HPDE6-E6E7 (cell line): ENCODE measurements around the gene CNKSR1.

Experiments
- DNase-seq: peaks from one replicate; pipeline ENCODE4 v3.0.0; 2011; ENCODE audit warnings: missing footprints; ENCODE audit errors: extremely low spot score

The CNKSR1 gene, protein sequence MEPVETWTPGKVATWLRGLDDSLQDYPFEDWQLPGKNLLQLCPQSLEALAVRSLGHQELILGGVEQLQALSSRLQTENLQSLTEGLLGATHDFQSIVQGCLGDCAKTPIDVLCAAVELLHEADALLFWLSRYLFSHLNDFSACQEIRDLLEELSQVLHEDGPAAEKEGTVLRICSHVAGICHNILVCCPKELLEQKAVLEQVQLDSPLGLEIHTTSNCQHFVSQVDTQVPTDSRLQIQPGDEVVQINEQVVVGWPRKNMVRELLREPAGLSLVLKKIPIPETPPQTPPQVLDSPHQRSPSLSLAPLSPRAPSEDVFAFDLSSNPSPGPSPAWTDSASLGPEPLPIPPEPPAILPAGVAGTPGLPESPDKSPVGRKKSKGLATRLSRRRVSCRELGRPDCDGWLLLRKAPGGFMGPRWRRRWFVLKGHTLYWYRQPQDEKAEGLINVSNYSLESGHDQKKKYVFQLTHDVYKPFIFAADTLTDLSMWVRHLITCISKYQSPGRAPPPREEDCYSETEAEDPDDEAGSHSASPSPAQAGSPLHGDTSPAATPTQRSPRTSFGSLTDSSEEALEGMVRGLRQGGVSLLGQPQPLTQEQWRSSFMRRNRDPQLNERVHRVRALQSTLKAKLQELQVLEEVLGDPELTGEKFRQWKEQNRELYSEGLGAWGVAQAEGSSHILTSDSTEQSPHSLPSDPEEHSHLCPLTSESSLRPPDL

DNA sequence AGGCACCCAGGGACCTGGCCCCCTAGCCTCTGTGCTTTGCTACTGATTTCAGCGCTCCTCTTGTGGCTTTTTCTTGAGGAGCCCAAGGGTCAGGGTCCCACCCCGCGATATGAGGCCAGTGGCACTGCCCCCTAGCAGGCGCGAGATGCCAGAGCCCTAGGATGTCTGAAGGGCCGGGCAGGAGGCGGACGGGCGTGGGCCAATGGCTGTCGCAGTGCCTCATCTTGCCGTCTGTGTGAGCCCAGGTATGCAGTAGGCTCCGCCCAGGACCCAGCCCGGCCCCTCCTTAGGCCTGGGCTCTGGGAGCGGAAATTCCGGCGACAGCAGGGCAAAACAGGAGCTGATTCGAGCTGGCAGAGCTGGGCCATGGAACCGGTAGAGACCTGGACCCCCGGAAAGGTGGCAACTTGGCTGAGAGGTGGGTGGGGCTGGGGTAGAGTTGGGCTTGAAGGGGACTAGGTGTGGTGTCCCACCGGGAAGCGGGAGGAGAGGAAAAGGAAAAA, at the start of gene CNKSR1:
Gene CNKSR1, plus strand, starts transcription at position 310 of the 503 bp plus-strand sequence. Its CDS starts 57 bp downstream, at position 367.
- DNase-seq = peak; percentile 92

DNA sequence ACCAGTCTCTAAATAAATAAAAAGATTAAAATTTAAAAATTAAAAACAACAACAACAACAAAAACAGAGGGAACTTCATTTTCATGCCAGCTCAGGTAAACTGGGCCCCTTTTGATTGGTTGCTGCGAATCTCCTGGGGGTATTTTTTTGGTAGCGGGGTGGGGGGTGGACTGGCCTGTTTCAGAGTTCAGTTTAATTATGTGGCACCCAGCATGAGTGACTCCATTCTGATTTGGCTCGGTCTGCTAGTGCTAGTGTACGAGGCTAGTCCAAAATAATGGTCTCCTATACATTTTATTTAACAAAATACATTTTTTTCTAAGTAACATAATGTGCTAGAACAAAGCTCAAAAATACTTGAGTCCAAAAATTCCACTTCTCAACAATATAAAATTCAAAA, 47.5 kb upstream of the CNKSR1 start:
- DNase-seq = no peak

DNA sequence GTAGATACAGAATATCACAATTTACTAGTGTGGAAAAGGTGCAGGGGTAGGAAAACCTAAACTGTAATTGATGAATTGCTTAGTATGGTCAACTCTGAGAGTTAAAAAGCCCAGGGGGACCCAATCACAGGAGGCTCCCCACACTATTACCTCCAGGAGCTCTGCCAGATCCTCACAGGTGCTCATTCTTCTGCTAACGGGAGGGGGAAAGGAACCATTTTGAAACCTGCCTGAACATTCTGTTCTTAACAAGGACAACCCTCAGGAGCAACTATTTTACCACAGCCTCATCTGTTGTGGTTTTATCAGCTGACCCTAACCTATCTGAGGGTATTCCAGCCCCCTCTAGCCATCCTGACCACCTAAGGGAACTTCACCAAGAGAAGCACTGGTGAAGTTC, 46.6 kb upstream of the CNKSR1 start:
- DNase-seq = no peak

DNA sequence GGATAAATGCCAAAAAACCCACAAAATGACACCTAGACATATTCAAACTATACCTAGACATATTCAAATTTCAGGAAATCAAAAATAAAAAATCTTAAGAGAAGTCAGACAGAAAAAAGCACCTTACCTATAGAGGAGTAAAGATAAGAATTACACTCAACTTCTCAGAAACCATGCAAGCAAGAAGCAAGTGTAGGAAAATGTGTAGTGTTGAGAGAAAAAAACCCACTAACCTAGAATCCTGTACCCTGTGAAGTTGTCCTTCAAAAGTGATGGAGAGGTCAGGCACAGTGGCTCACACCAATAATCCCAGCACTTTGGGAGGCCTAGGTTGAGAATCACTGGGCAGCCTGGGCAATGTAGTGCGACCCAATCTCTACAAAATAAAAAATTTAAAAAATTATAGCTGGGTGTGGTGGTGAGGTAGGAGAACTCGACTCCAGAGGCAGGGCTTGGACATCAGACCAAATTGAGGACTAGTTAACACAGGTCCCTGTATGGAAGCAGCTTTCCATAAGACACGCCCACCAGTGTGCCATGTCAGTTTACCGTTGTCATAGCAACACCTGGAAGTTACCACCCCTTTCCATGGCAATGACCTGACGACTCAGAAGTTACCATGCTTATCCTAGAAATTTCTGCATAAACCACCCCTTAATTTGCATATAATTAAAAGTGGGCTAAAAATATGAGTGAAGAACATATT, 45.0 kb upstream of the CNKSR1 start:
- no peak for DNase-seq

DNA sequence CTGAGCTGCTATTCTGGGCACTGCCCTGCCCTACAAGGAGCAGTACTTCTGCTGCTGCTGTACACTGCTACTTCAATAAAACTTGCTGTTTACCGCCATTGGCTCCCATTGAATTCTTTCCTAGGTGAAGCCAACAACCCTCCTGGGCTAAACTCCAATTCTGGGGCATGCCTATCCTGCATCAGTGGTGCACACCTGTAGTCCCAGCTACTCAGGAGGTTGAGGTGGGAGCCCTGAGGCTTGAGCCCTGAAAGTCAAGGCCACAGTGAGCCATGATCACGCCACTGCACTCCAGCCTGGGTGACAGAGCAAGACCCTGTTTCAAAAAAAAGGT, 44.5 kb upstream of the CNKSR1 start:
- DNase-seq = no peak

DNA sequence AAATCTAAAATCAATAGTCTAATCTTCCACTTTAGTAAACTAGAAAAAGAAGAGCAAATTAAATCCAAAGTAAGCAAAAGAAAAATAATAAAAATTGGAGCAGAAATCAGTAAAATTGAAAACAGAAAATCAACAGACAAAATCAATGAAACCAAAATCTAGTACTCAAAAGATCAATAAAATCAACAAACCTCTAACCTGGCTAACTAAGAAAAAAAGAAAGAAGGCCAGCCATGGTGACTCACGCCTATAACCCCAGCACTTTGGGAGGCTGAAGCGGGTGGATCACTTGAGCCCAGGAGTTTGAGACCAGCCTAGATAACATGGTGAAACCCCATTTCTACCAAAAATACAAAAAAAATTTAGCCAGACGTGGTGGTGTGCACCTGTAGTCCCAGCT, 42.8 kb upstream of the CNKSR1 start:
- DNase-seq = no peak

DNA sequence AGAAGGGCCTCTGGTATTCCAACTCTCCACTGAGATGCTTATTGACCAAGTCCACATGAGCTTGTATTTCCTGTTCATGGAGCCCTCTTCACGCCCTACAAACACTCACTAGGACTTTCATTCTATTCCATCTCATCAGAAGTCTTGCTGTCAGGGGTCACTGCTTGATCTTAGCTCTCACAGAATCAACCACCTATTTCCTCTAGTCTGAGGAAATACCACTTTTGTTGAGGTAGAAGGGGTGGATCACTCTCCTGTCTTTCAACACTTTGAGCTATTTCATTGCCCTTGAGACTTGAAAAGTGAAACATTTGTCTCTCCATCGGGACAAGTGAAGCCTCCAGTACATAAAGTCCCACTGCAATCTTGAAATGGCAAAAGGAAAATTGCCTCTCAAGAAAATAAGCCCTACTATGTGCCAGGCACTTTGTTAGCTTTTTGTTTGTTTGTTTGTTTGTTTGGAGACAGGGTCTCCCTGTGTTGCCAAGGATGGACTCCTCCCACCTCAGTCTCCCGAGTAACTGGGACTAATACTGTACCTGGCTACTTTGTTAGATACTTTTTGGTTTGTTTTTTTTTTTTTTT, 38.2 kb upstream of the CNKSR1 start:
- no peak for DNase-seq

DNA sequence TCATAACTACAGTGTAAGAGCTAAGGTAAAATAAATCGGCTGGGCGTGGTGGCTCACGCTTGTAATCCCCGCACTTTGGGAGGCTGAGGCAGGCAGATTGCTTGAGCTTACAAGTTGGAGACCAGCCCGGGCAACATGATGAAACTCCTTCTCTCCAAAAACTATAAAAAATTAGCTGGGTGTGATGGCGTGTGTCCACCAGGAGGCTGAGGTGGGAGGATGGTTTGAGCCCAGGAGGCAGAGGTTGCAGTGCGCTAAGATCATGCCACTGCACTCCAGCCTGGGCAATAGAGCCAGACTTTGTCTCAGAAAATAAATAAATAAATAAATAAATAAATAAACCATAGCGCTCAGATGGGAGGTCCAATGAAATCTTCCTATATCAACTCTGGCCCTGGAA, 35.1 kb upstream of the CNKSR1 start:
- DNase-seq = no peak

DNA sequence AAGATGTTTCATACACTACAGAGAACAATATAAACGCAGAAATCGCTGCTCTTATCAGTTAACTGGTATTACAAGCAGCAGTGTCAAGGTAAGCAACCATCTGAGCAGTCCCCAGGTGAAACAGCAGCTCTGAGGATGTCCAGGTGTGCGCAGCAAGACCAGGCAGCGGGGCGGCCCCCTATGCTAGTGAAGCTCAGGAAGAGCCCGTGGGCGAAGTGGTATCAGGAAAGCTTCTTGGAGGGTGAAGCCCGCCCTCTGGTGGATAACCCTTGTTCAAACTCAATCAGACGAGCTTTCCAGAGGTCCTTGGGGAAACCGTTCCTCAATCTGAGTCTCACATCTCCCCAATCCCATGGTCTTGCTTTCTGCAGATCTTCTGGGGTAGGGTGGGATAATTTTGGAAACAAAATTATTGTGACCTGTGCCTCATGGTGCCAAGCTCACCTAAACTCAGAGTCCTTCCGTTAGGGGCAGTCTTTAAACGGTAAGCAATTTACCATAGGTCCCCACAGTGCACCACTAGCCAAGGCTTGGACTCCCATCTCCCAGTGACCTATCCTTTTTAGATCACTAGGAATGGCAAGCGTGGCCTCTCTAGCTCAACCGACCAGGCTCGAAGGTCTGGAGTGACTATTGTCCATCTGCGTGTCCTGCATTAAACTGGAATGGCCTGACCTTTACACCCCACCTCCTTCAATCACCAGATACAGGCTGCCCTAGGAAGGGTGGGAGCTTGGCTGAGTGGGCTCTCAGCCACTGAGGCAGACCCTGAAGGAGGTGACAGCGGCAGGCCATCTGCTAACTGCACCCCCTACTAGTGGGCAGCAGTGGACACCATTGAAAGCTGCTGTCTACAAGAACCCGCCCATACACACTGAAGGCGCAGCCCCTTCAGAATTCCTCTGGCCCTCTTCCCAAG, 32.0 kb upstream of the CNKSR1 start:
- peak; percentile 60 for DNase-seq

DNA sequence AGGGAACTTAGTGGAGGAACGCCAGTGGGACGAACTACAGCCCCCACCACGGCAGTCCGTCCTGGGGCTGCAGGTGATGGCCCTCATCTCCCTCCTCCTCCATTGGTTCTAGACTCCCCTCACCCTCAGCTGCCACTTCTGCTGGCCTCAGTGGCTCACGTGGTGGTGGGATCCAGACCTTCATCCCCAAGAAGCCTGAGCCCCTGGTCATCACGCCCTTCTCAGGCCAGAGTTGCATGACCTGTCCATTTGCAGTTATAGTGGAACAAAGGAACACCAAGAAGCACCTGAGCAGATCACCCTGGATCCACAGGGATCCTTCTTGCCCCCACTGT, 31.4 kb upstream of the CNKSR1 start:
- no peak for DNase-seq

DNA sequence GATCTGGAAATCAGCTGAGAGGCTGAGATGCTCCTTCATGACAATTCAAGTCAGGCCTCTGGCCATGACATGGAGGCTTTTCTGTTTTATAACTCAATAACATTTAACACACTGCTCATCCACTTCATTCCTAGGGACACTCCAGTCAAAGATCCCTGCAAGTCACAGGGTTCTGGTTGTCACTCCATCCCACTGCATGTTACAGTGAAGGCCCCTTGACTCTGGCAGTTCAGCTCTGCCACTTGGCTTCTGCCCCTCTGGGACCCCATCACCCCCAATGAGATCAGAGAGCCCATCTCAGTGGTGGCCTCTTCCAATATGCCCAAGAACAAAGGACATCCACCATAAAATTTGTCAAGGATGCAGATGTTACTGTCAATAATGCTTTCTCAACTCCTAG, 28.4 kb upstream of the CNKSR1 start:
- DNase-seq = no peak

DNA sequence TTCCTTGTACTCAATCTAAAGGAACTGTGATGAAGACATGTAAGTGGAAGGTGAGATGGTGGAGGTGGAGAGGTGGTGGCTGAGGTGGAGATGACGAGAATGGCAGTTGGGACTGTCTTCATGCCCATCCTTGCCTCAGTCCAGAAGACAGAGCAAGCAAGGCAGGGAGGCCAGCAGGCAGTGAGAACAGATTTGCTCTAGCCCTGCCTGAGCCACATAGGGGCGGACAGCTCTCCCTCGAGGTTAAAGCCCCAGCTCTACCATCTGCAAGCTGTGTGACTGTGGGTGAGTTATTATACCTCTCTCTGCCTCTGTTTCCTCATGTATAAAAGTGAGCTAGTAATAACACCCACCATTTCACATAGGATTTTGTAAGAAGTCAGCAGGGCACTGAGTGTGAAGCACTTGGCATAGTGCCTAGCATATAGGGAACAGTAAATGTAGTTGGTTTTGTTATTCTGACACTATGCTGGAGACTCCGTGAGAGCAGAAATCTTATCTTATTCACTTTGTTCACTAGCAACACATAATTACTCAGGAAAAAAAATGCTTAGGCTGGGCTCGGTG, 23.2 kb upstream of the CNKSR1 start:
- no peak for DNase-seq

DNA sequence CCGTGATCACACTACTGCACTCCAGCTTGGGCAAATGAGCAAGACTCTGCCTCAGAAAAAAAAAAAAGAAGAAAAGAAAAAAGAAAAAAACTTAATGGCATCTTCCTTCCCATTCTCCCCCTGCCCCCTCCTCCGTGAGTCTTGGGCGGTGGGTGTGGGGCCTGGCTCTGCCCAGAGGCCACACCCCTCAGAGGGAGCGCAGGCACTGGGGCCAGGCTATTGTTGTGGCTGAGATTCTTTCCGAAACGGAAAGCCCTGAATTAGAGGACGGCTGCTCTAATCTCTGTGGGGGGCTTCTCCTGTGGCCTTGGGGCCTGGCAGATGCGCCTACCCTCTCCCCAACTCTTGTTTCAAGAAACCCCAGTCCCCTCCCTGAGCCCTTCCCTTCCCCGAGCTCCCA, 22.5 kb upstream of the CNKSR1 start:
- DNase-seq = no peak

DNA sequence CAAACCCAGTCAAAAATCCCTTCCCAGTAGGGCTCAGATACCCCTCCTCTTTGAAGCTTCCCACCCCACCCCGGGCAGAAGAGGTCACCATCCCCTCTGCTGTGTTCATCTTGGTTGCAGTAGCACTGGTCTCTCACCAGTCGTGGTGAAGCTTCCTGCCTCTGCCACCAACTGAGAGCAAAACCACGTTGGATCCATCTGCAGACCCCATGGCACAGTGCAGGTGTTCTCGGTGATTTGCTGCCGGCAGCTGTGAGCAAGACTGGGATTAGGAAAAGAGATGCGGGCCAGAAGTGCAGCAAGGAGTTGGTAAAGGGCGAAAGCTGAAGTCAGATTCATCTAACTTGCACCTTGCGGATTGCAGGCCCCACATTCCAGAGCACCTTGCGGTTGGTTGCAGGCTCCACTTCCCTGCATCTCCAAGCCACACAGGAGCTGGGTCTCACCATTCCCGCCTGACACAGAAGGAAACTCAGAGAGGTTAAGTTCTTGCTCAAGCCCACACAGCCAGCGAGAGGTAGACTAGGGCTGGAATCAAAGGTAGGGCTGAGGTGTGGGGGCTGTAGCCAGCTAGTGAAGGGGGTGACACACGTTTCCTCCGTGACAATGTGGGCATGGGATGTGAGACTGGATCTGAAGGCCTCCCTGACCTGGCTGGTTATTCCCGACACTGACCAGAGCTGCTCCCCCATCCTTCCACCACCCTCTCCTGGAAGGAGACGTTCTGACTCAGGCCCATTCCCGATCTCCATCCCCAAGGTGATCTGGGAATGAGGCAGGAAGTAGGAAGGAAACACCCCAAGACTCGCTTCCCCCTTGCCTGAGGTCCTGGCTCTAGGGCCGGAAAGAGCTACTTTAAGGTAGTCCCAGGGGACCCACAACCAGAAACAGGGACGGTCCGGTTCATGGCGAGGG, 21.7 kb upstream of the CNKSR1 start:
- DNase-seq = no peak

DNA sequence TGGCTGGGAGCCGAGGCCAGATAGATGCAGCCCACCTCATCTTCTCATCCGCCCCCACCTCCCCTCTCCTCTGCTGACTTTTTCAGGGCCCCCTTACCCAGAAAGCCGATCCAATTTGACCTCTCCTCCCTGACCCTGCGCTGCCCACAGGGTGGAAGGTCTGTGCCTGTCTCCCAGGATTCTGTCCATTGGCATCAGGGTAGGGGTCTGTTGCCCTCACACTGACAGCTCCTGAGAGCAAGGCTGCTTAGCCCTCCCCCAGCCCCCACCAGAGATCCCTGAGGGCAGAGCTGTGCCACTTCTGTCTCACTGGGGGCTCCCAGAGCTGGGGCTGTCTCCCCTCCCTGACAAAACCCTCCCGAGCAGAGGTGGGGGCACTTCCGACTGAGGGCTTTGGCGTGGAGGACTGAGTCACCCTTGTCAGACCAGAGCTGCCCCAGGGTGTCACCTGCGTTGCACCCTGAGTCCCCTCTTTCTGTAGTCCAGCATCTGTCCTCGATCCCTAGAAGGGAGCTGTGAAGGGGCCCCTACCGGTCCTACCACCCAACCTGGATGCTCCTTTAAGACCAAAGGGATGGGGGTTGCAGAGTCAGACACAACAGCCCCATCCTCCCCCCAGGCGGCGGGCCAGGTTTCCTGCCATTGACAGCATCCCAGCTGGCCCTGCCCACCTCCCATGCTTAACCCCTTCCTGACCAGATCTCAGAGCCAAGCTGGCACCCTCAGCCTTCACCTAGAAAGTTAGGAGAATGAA, 20.8 kb upstream of the CNKSR1 start:
- no peak for DNase-seq

DNA sequence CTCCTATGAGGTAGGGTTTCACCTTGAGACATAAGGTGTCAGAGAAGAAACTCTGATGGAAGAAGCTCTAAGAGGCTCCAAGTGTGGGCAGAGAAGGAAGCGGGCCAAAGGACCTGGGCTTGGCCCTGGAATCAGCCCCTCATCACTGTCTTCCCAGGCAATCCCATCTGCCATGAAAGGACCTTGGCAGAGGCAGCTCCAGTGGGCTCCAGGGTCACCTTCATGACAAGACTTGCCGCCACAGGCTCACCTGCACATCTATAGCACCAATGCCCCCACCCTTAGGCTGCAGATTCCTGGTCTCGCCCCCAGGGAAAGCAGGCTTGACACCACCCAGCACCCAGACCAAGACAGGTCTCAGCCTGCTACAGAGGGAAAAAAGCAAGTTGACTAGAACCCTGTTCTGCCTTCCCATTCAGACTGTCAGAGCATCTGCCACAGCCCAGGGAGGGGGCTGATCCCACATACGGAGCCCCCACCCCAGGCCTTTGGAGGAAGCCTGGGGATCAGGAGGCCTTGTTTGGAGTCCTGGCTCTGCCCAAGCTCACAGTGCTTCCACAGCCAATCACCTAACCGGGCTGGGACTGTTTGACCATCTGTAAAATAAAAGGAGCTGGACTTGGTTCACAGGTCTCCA, 18.9 kb upstream of the CNKSR1 start:
- no peak for DNase-seq

DNA sequence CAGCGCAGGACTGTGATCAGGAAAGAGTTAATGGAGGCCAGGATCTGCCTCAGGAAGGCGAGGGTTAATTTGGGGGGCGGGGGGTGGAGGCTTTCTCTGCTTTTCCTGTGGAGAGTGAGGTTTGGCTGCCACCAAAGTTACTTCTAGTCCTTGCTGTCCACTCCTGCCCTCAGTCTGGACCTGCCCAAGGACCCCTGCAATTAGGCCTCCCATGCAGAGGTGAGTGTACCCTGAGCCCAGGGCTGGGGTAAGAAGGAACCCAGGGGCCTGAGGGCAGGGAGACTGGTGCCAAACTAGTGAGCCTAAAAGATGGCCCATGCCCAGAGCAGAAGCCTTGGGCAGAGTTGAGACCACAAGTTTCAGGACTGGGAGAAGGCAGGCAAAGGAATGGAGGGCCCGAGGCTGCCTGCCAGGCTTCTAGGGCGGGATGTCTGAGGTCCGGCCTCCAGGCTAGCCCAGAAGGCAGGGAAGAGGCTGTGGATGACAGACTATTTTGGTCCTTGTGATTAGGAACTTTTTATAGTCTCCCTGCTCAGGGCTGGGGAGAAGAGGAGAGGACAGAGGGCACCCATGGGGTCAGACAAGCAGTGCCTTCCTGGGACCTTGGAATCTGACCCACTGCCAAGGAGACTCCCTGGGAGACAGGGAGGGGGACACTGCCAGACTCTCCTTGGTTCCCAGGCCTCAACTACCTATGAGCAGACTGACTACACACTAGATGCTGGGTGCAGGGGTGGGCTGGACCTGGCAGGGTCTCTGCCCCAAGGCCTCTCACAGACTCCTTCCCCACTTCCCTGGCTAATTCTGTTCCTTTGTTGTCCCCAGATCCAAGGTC, 18.2 kb upstream of the CNKSR1 start, which contains the start of gene FAM110D:
Gene FAM110D, plus strand, starts transcription at position 172 of the 835 bp plus-strand sequence. CDS start 2,213 bp downstream, outside the sequence.
- no peak for DNase-seq

DNA sequence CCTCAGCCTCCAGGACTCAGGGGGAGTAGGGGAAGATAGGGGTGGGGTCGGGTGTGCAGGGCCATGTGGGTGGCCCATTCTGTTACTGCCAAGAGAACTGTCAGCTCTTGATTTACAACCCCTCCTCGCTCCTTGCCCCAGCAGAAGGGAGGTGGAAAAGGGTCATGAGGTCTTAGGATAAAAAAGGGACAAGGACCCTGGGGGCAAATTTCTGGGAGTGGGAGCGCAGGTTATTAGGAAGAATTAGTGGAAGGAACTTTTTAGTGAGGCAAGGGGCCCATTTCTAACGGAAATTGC, 17.6 kb upstream of the CNKSR1 start:
- no peak for DNase-seq
